Measurements from ENCODE around the gene GRID1.

GRCh38 chr10:86122646-86123045 lies 243.9 kb downstream of the GRID1 start:
- TF ChIP-seq POLR2AphosphoS5 (IDR thresholded peaks at IDR 0.05): no peak
- no peak for TF ChIP-seq CTCF (IDR thresholded peaks at IDR 0.05)
- TF ChIP-seq POLR2A (IDR thresholded peaks at IDR 0.05): no peak
